PFSK-1 (cell line): ENCODE results near the gene ZNF783.

Experiments used
- FOXP2 ChIP-seq: optimal IDR thresholded peaks from 2 replicates; pipeline ENCODE3; 2011; ENCODE audit warnings: borderline replicate concordance, control low read depth, inconsistent platforms; ENCODE audit not compliant: insufficient read depth; ENCODE audit errors: extremely low read length, extremely low read depth
- POLR2AphosphoS5 ChIP-seq: IDR thresholded peaks from 2 replicates; pipeline ENCODE4 v1.6.1; 2012; ENCODE audit warnings: low read depth, mild to moderate bottlenecking, control low read depth, low read length, moderate library complexity
- REST ChIP-seq, 2 experiments: IDR thresholded peaks; 2 replicates each; pipeline versions ENCODE4 v1.6.1 to v1.8.0; 2011 to 2012; ENCODE audit warnings: low read depth in 2 of 2, low read length in 2 of 2, control low read depth in 1 of 2, inconsistent platforms in 1 of 2, mild to moderate bottlenecking in 1 of 2, moderate library complexity in 1 of 2; ENCODE audit not compliant: insufficient read depth in 1 of 2
- SIN3A ChIP-seq: IDR thresholded peaks from 2 replicates; pipeline ENCODE4 v1.6.1; 2012; ENCODE audit warnings: mild to moderate bottlenecking, low read length, moderate library complexity, borderline replicate concordance; ENCODE audit not compliant: insufficient read depth
- TAF1 ChIP-seq: IDR thresholded peaks from 2 replicates; pipeline ENCODE4 v1.6.1; 2012; ENCODE audit warnings: low read length, control low read depth, borderline replicate concordance; ENCODE audit not compliant: insufficient read depth

The ZNF783 gene

GRCh38 chr7:149218469-149219420 is 43.3 kb upstream of the ZNF783 start:
- TF ChIP-seq SIN3A (no peak), FOXP2 (no peak), TAF1 (no peak), REST (IDR thresholded peaks at IDR 0.05; ENCODE audit: insufficient read depth in 1 of 2, low read depth in 2 of 2, low read length in 2 of 2) (no peak), POLR2AphosphoS5 (no peak)

GRCh38 chr7:149220534-149220933 is 41.5 kb upstream of the ZNF783 start:
- TF ChIP-seq REST (IDR thresholded peaks at IDR 0.05; ENCODE audit: insufficient read depth in 1 of 2, low read depth in 2 of 2, low read length in 2 of 2), result no peak
- TF ChIP-seq FOXP2, result no peak
- no peak for TF ChIP-seq TAF1
- TF ChIP-seq SIN3A, result no peak
- TF ChIP-seq POLR2AphosphoS5, result no peak

GRCh38 chr7:149223176-149223575 is 38.8 kb upstream of the ZNF783 start:
- TF ChIP-seq SIN3A (no peak), FOXP2 (no peak), REST (IDR thresholded peaks at IDR 0.05; ENCODE audit: insufficient read depth in 1 of 2, low read depth in 2 of 2, low read length in 2 of 2) (no peak), TAF1 (no peak), POLR2AphosphoS5 (no peak)

- TF ChIP-seq TAF1 (no peak), SIN3A (no peak), POLR2AphosphoS5 (no peak), FOXP2 (no peak), REST (IDR thresholded peaks at IDR 0.05; ENCODE audit: insufficient read depth in 1 of 2, low read depth in 2 of 2, low read length in 2 of 2) (no peak)
These were observed 38.2 kb upstream of the ZNF783 start for GRCh38 chr7:149223761-149224160.
